GM20431 (cell line): Measurements from ENCODE around the gene GGPS1.
"Not testable (repeated sequence)": the region's sequence is repeated elsewhere in the genome, so short reads cannot be mapped to it uniquely, and the experiment has no call there.

ENCODE experiments used
- in situ Hi-C: fragments of 300-500 bp; cut with MseI, MboI; formaldehyde crosslinking; loops from one replicate; pipeline ENCODE4 v1.15.0; 2020; ENCODE audit warnings: low sequenced_read_pairs; ENCODE audit not compliant: unreplicated experiment

The GGPS1 gene

GRCh38 chr1:235302143-235302542 lies 26.2 kb upstream of the GGPS1 start:
- in situ Hi-C loops: no loop called here

- in situ Hi-C loops: no loop called here
Measured at GRCh38 chr1:235304549-235305451, 23.6 kb upstream of the GGPS1 start.

- in situ Hi-C loops: no loop called here
Measured at GRCh38 chr1:235307158-235308124, 20.9 kb upstream of the GGPS1 start.

GRCh38 chr1:235309206-235309605 lies 19.2 kb upstream of the GGPS1 start:
- in situ Hi-C loops: not testable (repeated sequence)

GRCh38 chr1:235313262-235313661 lies 15.1 kb upstream of the GGPS1 start:
- in situ Hi-C loops: no loop called here

- in situ Hi-C loops: no loop called here
Measured at GRCh38 chr1:235313931-235314678, 14.3 kb upstream of the GGPS1 start.

- in situ Hi-C loops: no loop called here
Measured at GRCh38 chr1:235315173-235315572, 13.2 kb upstream of the GGPS1 start.

- in situ Hi-C loops: no loop called here
Measured at GRCh38 chr1:235315735-235316134, 12.6 kb upstream of the GGPS1 start.

- in situ Hi-C loops: no loop called here
Measured at GRCh38 chr1:235317168-235317567, 11.2 kb upstream of the GGPS1 start.

- in situ Hi-C loops: no loop called here
Measured at GRCh38 chr1:235319255-235319654, 9.1 kb upstream of the GGPS1 start.

- in situ Hi-C loops: no loop called here
Measured at GRCh38 chr1:235320521-235321179, 7.7 kb upstream of the GGPS1 start.

- in situ Hi-C loops: no loop called here
Measured at GRCh38 chr1:235324296-235324695, 4.1 kb upstream of the GGPS1 start.

- in situ Hi-C loops: no loop called here
Measured at GRCh38 chr1:235325139-235325538, 3.2 kb upstream of the GGPS1 start.

GRCh38 chr1:235325854-235326253 lies 2.5 kb upstream of the GGPS1 start:
- in situ Hi-C loops: no loop called here

GRCh38 chr1:235326719-235327558 lies 1.4 kb upstream of the GGPS1 start:
- in situ Hi-C loops: no loop called here

GRCh38 chr1:235327559-235328270 lies 655 bp upstream of the GGPS1 start, which contains the start of gene ARID4B:
TSS of gene ARID4B (minus strand) at chr1:235328179. CDS start at chr1:235326919, 1,260 bp downstream.
- in situ Hi-C loops: no loop called here

GRCh38 chr1:235329139-235329902 lies 951 bp downstream of the GGPS1 start:
- in situ Hi-C loops: no loop called here
